GM23338 (cell line): ENCODE results near the gene RAP1GAP. TPM values are rescaled to one million over a fixed set of nuclear protein-coding genes. Genes with fewer than 3 reads are reported as not detected.

ENCODE experiments used
- ATAC-seq: fragments of 200-7000 bp; cut with Tn5 transposase; 3 replicates; pipeline ENCODE4 v1.9.1; 2020
- DNase-seq: peaks from one replicate; pipeline ENCODE4 v3.0.0-alpha.2; 2015; ENCODE audit warnings: low spot score
- H2AFZ ChIP-seq: fragments of 200-600 bp; sonication (generic); 2 replicates; pipeline ENCODE4 v1.8.0; 2016; ENCODE audit warnings: antibody characterized with exemption, mild to moderate bottlenecking, moderate library complexity
- H3F3A ChIP-seq: fragments of 200-600 bp; sonication (generic); replicated peaks from 2 replicates; pipeline ENCODE4 v1.8.0; 2017; ENCODE audit warnings: antibody characterized with exemption, mixed run types, low read depth
- H3K27ac ChIP-seq: fragments of 200-600 bp; sonication (generic); 2 replicates; pipeline ENCODE4 v1.6.1; 2016; ENCODE audit warnings: low read depth
- H3K27me3 ChIP-seq: fragments of 200-600 bp; sonication (generic); 2 replicates; pipeline ENCODE4 v1.8.0; 2016; ENCODE audit warnings: mild to moderate bottlenecking, mixed run types, moderate library complexity; ENCODE audit not compliant: insufficient read depth
- H3K36me3 ChIP-seq: fragments of 200-600 bp; sonication (generic); 2 replicates; pipeline ENCODE4 v1.8.0; 2016; ENCODE audit warnings: mild to moderate bottlenecking; ENCODE audit not compliant: insufficient read depth
- H3K4me1 ChIP-seq: fragments of 200-600 bp; sonication (generic); 2 replicates; pipeline ENCODE4 v1.8.0; 2016; ENCODE audit warnings: mild to moderate bottlenecking, moderate library complexity; ENCODE audit not compliant: insufficient read depth
- H3K4me2 ChIP-seq: fragments of 200-600 bp; sonication (generic); 2 replicates; pipeline ENCODE4 v1.7.1; 2017; ENCODE audit warnings: mixed run types
- H3K4me3 ChIP-seq: fragments of 200-600 bp; sonication (generic); 2 replicates; pipeline ENCODE4 v1.6.1; 2016; ENCODE audit warnings: mixed run types
- H3K79me2 ChIP-seq: fragments of 200-600 bp; sonication (generic); replicated peaks from 2 replicates; pipeline ENCODE4 v1.8.0; 2017; ENCODE audit warnings: mild to moderate bottlenecking; ENCODE audit not compliant: insufficient read depth
- H3K9me2 ChIP-seq: fragments of 200-600 bp; sonication (generic); 2 replicates; pipeline ENCODE4 v1.8.0; 2017; ENCODE audit not compliant: insufficient read depth
- H4K20me1 ChIP-seq: fragments of 200-600 bp; sonication (generic); replicated peaks from 2 replicates; pipeline ENCODE4 v1.8.0; 2017; ENCODE audit warnings: mild to moderate bottlenecking; ENCODE audit not compliant: insufficient read depth
- H3K27ac Mint-ChIP-seq: 2 replicates; pipeline ENCODE4 v1.8.0; 2020; ENCODE audit warnings: inconsistent platforms, mild to moderate bottlenecking, moderate library complexity, mixed read lengths
- H3K27me3 Mint-ChIP-seq: 3 replicates; pipeline ENCODE4 v1.8.0; 2022; ENCODE audit warnings: low read depth, mild to moderate bottlenecking, moderate library complexity, mixed read lengths, inconsistent platforms; ENCODE audit not compliant: insufficient read depth, poor library complexity
- H3K36me3 Mint-ChIP-seq: 3 replicates; pipeline ENCODE4 v1.8.0; 2021; ENCODE audit warnings: low read depth, mild to moderate bottlenecking, inconsistent platforms, moderate library complexity, mixed read lengths
- H3K4me1 Mint-ChIP-seq: 3 replicates; pipeline ENCODE4 v1.8.0; 2020; ENCODE audit warnings: mild to moderate bottlenecking, inconsistent platforms, mixed read lengths
- H3K4me3 Mint-ChIP-seq: 3 replicates; pipeline ENCODE4 v1.8.0; 2021; ENCODE audit warnings: moderate library complexity, mild to moderate bottlenecking, inconsistent platforms, mixed read lengths
- H3K9me3 Mint-ChIP-seq: 3 replicates; pipeline ENCODE4 v1.8.0; 2020; ENCODE audit warnings: moderate library complexity, mild to moderate bottlenecking, inconsistent platforms, mixed read lengths
- CREB1 ChIP-seq: fragments of 250-450 bp; sonication (Bioruptor Pico); IDR thresholded peaks from 2 replicates; pipeline ENCODE4 v1.5.0; 2020; ENCODE audit warnings: low read depth, mild to moderate bottlenecking, moderate library complexity
- EZH2 ChIP-seq: fragments of 200-600 bp; sonication (generic); IDR thresholded peaks from one replicate; pipeline ENCODE4 v1.8.0; 2017; ENCODE audit warnings: antibody characterized with exemption, mild to moderate bottlenecking, low read depth; ENCODE audit not compliant: unreplicated experiment
- JUNB ChIP-seq: IDR thresholded peaks from one replicate; pipeline ENCODE4 v1.6.1; 2016; ENCODE audit warnings: antibody characterized with exemption; ENCODE audit not compliant: unreplicated experiment
- NANOG ChIP-seq: IDR thresholded peaks from 2 replicates; pipeline ENCODE4 v1.6.1; 2016; ENCODE audit warnings: antibody characterized with exemption, borderline replicate concordance
- STAT1 ChIP-seq: IDR thresholded peaks from one replicate; pipeline ENCODE4 v1.6.1; 2016; ENCODE audit warnings: antibody characterized with exemption; ENCODE audit not compliant: unreplicated experiment
- polyA plus RNA-seq: library from polyadenylated mRNA; unstranded; fragments of >200 nt; fragmentation: Nextera tagmentation; extraction: Ambion mirVana; gene quantifications from 2 replicates; pipeline ENCODE4 v1.2.1, GENCODE V29; 2016
- total RNA-seq: library from RNA; depleted of rRNA; stranded (reverse); fragments of >200 nt; shearing (Covaris generic); gene quantifications from 2 replicates; pipeline ENCODE4 v1.2.3, GENCODE V29; 2014
- TF ChIP-seq, protein P1 (sequence below): fragments of 250-450 bp; sonication (Bioruptor Pico); IDR thresholded peaks from 2 replicates; pipeline ENCODE4 v1.5.0; 2020; ENCODE audit warnings: mild to moderate bottlenecking, moderate library complexity

The RAP1GAP gene
- total and polyA plus RNA-seq, 2 experiments from 2014 or later: 4.3 to 6.6 TPM

DNA sequence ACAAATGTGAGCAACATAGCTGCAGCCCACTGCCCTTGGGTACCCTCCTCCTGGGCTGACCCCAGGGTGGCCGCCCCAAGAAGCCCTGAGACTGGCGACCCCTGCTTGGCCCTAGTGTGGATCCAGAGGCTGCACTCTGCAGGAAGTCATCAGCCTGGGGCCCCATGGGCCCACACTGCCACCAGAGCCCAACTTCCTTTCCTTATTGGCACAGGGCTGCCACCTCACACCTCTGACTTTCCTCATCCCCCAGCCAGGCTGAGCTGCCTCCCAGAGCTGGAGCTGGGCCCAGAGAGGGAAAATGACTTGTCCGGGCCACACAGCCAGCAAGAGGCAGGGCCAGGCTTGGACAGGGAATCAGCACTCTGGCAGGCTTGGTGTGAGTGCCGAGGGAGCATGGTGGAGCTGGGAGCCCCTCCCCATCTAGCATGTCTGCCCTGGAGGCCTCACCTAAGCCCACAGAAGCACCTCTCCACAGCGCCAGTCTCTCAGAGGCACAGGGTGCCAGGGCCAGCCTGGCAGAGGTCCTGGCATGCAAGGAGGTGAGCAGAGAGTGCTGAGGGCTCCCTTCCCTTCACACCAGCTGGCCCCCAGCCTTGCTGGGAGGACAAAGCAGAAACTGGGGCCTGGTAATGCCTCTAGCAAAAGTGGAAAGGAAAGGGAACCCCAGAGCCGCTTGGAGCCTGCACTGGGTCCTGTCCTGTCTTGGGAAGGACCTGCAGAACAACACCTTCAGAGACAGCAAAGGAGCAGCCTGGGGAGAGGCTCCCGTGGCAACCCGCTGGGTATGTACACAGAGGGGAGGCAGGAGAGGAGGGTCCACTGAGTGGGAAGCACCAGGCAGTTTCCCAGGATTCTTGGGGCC lies 3.2 kb downstream of the RAP1GAP start (continued):
- no peak for TF ChIP-seq EZH2
- TF ChIP-seq STAT1: no peak
- TF ChIP-seq NANOG: no peak
- TF ChIP-seq CREB1 (CRISPR knock-in tag): no peak

DNA sequence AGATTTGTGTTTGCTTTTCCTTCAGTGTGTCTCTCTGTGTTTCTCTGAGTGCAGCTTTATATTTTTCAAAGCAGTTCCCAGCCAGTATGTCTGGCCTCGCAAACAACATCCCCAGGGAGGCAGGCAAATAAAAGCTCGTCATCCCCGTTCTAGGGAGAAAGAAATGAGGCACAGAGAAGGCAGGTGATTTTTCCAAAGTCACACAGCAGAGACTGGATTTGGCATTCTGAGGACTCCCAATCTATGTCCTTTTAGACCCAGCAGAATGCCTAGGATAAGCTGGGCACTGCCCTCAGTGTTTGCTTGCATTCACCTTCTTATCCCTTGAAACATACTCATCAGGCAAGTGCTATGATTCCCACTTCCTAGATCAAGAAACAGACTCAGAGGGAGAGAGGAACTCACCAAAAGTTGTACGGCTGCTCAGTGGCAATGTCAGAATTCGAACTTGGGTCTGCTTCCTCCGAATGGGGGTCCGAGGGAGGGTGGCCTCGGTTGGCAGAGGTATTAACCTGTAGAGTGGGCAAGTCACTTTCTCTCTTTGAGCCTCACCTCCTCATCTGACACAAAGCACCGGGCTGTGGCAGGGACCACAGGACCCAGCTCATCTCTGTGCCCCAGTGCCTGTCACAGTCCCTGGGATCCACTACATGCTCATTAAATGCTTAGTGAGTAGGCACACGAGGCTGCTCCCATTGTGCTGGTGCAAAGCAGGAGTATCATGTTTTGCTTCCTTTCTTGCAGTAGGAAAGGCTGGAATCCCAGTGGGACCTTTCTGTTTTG lies 4.2 kb downstream of the RAP1GAP start:
- 0 out of 2 replicates have a peak, but pooled peaks cover under 1% of the 10 kb centered on the region for H3F3A ChIP-seq
- H3K36me3 Mint-ChIP-seq: no peaks in the 10 kb centered on the region
- H3K4me1 ChIP-seq: peaks cover 4% of the 10 kb centered on the region; the same call in 1 of the 2 replicates
- ATAC-seq (no peak), DNase-seq (no peak)
- H3K4me1 Mint-ChIP-seq: peaks cover 18% of the 10 kb centered on the region
- peaks cover 32% of the 10 kb centered on the region for H3K27me3 ChIP-seq
- H3K79me2 ChIP-seq: no peaks in the 10 kb centered on the region
- H3K4me3 ChIP-seq: no peak overlapping the region
- H3K27me3 Mint-ChIP-seq: peaks cover 28% of the 10 kb centered on the region
- H4K20me1 ChIP-seq: no peaks in the 10 kb centered on the region
- no peaks in the 10 kb centered on the region for H3K9me2 ChIP-seq
- no peak overlapping the region for H3K27ac Mint-ChIP-seq
- H2AFZ ChIP-seq: no peak overlapping the region
- H3K9me3 Mint-ChIP-seq: no peaks in the 10 kb centered on the region
- no peak overlapping the region for H3K4me3 Mint-ChIP-seq
- H3K4me2 ChIP-seq: no peak overlapping the region
- no peak for TF ChIP-seq EZH2
- TF ChIP-seq, protein P1, sequence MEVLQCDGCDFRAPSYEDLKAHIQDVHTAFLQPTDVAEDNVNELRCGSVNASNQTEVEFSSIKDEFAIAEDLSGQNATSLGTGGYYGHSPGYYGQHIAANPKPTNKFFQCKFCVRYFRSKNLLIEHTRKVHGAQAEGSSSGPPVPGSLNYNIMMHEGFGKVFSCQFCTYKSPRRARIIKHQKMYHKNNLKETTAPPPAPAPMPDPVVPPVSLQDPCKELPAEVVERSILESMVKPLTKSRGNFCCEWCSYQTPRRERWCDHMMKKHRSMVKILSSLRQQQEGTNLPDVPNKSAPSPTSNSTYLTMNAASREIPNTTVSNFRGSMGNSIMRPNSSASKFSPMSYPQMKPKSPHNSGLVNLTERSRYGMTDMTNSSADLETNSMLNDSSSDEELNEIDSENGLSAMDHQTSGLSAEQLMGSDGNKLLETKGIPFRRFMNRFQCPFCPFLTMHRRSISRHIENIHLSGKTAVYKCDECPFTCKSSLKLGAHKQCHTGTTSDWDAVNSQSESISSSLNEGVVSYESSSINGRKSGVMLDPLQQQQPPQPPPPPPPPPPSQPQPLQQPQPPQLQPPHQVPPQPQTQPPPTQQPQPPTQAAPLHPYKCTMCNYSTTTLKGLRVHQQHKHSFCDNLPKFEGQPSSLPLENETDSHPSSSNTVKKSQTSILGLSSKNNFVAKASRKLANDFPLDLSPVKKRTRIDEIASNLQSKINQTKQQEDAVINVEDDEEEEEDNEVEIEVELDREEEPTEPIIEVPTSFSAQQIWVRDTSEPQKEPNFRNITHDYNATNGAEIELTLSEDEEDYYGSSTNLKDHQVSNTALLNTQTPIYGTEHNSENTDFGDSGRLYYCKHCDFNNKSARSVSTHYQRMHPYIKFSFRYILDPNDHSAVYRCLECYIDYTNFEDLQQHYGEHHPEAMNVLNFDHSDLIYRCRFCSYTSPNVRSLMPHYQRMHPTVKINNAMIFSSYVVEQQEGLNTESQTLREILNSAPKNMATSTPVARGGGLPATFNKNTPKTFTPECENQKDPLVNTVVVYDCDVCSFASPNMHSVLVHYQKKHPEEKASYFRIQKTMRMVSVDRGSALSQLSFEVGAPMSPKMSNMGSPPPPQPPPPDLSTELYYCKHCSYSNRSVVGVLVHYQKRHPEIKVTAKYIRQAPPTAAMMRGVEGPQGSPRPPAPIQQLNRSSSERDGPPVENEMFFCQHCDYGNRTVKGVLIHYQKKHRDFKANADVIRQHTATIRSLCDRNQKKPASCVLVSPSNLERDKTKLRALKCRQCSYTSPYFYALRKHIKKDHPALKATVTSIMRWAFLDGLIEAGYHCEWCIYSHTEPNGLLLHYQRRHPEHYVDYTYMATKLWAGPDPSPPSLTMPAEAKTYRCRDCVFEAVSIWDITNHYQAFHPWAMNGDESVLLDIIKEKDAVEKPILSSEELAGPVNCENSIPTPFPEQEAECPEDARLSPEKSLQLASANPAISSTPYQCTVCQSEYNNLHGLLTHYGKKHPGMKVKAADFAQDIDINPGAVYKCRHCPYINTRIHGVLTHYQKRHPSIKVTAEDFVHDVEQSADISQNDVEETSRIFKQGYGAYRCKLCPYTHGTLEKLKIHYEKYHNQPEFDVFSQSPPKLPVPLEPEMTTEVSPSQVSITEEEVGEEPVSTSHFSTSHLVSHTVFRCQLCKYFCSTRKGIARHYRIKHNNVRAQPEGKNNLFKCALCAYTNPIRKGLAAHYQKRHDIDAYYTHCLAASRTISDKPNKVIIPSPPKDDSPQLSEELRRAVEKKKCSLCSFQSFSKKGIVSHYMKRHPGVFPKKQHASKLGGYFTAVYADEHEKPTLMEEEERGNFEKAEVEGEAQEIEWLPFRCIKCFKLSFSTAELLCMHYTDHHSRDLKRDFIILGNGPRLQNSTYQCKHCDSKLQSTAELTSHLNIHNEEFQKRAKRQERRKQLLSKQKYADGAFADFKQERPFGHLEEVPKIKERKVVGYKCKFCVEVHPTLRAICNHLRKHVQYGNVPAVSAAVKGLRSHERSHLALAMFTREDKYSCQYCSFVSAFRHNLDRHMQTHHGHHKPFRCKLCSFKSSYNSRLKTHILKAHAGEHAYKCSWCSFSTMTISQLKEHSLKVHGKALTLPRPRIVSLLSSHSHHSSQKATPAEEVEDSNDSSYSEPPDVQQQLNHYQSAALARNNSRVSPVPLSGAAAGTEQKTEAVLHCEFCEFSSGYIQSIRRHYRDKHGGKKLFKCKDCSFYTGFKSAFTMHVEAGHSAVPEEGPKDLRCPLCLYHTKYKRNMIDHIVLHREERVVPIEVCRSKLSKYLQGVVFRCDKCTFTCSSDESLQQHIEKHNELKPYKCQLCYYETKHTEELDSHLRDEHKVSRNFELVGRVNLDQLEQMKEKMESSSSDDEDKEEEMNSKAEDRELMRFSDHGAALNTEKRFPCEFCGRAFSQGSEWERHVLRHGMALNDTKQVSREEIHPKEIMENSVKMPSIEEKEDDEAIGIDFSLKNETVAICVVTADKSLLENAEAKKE (CRISPR knock-in tag): no peak
- TF ChIP-seq JUNB: no peak
- no peaks in the 10 kb centered on the region for H3K36me3 ChIP-seq
- H3K27ac ChIP-seq: no peak overlapping the region
